Fibroblast of gingiva (primary cell): ENCODE data around the gene LONRF3.

Experiments used
- DNase-seq: peaks from one replicate; pipeline ENCODE4 v3.0.0-alpha.2; 2011; ENCODE audit warnings: low read depth

LONRF3 gene

GRCh38 chrX:119036107-119037029 is 62.0 kb downstream of the LONRF3 start:
- no peak for DNase-seq

GRCh38 chrX:119040432-119040831 is 66.0 kb downstream of the LONRF3 start:
- DNase-seq, result no peak

DNA sequence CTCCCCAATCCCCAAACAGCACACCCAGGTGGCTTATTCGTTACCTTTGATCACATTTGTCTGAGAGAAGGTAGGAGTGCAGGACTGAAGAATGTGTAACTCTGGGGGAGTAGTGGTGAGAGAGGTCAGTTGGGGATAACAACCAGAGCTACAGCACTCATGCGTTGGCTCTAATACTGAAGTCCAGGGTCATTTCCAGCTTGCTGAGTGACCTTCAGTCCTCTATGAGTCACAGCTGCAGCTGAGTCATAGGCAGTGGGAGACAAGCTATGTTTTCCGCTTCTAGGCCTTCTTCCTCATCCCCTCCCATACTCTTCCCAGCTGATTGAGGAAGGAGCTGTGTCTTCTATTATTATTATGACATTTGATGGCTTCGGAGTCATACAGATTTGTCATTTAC is 66.8 kb downstream of the LONRF3 start:
- DNase-seq, result peak; percentile 68

DNA sequence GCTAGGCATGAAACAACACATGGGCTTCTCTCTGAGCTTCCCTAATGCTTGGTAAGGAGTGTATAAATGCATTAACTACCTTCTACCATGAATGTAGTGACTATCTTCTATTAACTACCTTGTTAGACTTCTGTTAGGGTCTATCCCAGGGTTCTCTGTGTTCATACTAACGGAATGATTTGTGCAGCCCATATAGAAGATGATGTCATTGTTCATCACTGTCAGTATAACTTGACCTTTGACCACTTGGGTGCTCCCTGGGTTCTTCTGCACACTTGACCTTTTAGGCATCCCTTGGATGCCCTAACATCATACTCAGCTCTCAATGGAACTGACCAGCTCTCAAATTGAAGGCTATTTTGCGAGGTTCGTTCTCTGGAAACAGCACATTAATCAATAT is 67.6 kb downstream of the LONRF3 start:
- DNase-seq, result no peak

DNA sequence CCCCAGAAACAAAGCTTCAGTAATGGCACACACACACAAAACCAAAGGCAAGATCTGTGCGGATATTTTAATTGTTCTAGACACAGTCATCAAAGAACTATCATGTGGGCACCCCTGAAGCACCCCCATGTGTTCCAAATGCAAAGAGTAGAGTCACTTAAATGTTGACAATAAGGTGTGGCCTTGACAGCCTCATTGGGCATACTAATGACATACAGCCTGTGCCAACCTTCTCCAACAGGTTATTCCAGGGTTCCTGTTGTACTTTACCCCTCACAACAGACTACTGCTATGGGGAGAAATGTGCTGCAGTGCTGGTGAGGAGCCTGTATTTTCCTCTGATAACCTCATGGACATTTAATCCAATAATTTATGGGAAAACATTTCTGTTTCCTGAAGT is 68.6 kb downstream of the LONRF3 start:
- no peak for DNase-seq

DNA sequence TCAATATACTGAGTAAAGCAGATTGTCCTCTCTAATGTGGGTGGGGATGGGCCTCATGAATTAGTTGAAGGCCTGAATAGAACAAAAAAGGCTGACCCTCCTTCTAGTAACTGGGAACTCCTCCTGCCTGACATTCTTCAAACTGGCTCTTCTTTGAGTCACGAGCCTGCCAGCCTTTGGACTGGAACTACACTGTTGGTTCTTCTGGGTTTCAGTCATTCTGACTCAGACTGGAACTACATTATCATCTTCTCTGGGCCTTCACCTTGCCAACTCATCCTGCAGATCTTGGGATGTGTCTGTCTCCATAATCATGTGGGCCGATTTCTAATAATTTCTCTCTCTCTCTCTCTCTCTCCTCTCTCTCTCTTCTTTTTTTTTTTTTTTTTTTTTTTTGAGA is 71.5 kb downstream of the LONRF3 start:
- DNase-seq, result no peak

DNA sequence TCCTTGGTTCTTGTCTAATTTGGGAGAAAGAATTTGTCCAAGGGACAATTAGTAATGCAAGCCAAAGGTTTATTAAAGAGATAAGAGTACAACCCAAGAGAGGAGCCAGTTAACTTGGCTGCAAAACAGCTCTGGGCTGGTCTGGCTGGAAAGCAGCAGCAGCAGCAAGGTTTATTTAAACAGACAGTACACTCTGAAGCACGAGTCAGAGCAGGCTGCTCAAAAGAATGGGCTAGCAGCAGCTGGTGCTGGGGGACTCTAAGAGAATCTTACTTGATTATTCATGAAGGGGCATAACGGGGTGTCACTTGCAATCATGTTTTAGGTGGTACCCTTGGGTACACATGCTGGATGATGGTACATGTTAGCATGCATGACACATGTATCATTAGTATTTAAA is 81.3 kb downstream of the LONRF3 start:
- no peak for DNase-seq

- no peak for DNase-seq
These were observed 88.4 kb downstream of the LONRF3 start for GRCh38 chrX:119062750-119063374.

DNA sequence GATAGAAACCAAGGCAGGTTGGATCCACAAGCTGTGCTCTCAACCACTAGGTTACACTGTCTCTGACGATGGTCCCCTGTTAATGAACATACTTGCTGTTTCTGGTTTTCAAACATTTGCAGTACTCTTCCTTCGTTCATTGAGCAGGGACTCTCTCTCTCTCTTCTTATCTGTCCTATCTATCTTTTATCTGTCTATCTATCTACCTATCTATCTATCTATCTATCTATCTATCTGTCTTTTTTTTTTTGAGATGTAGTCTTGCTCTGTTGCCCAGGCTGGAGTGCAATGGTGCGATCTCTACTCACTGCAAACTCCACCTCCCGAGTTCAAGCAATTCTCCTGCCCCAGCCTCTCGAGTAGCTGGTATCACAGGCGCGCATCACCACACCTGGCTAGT is 89.0 kb downstream of the LONRF3 start:
- no peak for DNase-seq

DNA sequence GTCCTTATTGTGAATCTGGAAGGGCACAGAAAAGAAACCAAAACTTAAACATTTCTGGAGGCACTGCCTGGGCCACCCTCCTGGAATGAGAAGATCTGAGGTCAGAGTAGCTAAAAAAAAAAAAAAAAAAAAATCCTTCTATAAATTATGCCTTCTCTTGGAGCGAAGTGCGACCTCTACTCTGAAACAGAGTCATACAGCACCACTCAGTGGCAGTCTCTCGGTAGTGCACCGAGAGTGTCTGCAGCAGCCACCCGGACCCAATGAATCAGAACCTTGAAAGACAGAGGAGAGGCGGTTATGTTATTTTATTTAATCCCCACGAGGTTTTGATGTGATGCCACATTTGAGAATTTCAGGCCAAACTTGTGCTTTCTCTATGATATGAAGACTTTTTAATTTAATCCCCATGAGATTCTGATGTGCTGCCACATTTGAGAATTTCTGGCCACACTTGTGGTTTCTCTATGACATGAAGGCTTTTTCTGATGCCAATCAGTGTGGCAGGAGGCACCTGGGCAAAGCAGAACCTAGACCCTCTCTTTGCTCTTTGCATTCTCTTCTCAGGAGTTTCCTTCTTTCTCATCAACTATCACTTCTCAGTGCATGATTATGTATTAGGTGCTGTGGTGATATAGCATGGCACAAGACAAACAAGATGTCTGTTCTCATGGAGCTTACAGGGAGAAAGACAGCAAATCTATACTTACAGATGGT is 92.8 kb downstream of the LONRF3 start:
- peak; percentile 42 for DNase-seq
